Adrenal gland (tissue), 12 donors: ENCODE results near the gene PLEKHA6. TPM values are rescaled to one million over a fixed set of nuclear protein-coding genes. Genes with fewer than 3 reads are reported as not detected.

Experiments used
- DNase-seq, 7 donors: peaks; one replicate each; pipeline ENCODE4 v3.0.0-alpha.2; 2019 to 2020
- H3K27ac ChIP-seq, 5 donors: fragments of 200-600 bp; sonication (generic) in 4 of 5; 1 replicate in 3 of 5; 2 replicates in 2 of 5; pipeline versions ENCODE4 v1.5.1 to v1.8.0; 2016 to 2020; ENCODE audit warnings: mild to moderate bottlenecking in 1 of 5
- H3K27me3 ChIP-seq: fragments of 200-600 bp; 2 replicates; pipeline ENCODE4 v1.8.0; 2021
- H3K36me3 ChIP-seq, 2 donors: fragments of 200-600 bp; replicated peaks in 1 of 2; 1 replicate in 1 of 2; 2 replicates in 1 of 2; pipeline versions ENCODE4 v1.5.1 to v1.8.0; 2018 to 2022
- H3K4me1 ChIP-seq, 2 donors: fragments of 200-600 bp; replicated peaks in 1 of 2; 1 replicate in 1 of 2; 2 replicates in 1 of 2; pipeline versions ENCODE4 v1.5.1 to v1.8.0; 2018 to 2021
- H3K4me3 ChIP-seq, 4 donors: fragments of 200-600 bp; sonication (generic) in 3 of 4; one replicate each; pipeline ENCODE4 v1.5.1; 2016 to 2018
- H3K9me3 ChIP-seq, 3 donors: fragments of 200-600 bp; sonication (generic) in 1 of 3; replicated peaks in 1 of 3; 1 replicate in 2 of 3; 2 replicates in 1 of 3; pipeline versions ENCODE4 v1.5.1 to v1.8.0; 2016 to 2021
- CTCF ChIP-seq, 6 experiments: fragments of 450-650 bp in 4 of 6; fragments of 200-600 bp in 2 of 6; sonication (generic) in 1 of 6; IDR thresholded peaks; 1 replicate in 5 of 6; 2 replicates in 1 of 6; pipeline versions ENCODE4 v1.5.1 to v1.8.0; 2016 to 2021; ENCODE audit warnings: antibody characterized with exemption in 6 of 6, mild to moderate bottlenecking in 2 of 6, moderate library complexity in 1 of 6
- POLR2A ChIP-seq, 2 donors: fragments of 450-650 bp; IDR thresholded peaks; one replicate each; pipeline ENCODE4 v1.6.1; 2017; ENCODE audit warnings: antibody characterized with exemption in 2 of 2, mild to moderate bottlenecking in 2 of 2, moderate library complexity in 1 of 2
- WGBS, 4 donors: extraction: QIAGEN DNeasy Blood & Tissue Kit in 2 of 4; methylation state at CpG; one replicate each; pipeline versions ENCODE4 v1.1.5 to v1.1.7; 2013 to 2017; 5-methylcytosine and 5-hydroxymethylcytosine counted together
- intact Hi-C, 2 donors: fragments of 100-400 bp; cut with DNase I; formaldehyde crosslinking; loops; one replicate each; pipeline versions ENCODE4 v1.14.1 to v1.15.0; 2022 to 2023
- polyA plus RNA-seq, 3 donors: library from polyadenylated mRNA; stranded (reverse); fragments of 200-250 nt in 2 of 3; fragments of 350-450 nt in 1 of 3; fragmentation: Illumina TruSeq in 1 of 3; extraction: RNeasy Lipid Tissue Mini Kit (QIAGEN cat#74804) in 1 of 3; gene quantifications; one replicate each; pipeline ENCODE4 v1.2.3, GENCODE V29; 2013 to 2014
- total RNA-seq, 9 donors: library from RNA; depleted of rRNA in 4 of 9; stranded (reverse); fragments of >200 nt in 4 of 9; fragments of 120-200 nt in 1 of 9; fragmentation: NEBNext Ultra II Directional in 1 of 9; extraction: Animal tissue kit (Norgen Biotek cat#: 25700) in 1 of 9; gene quantifications; one replicate each; pipeline versions ENCODE4 v1.1.0 to v1.2.4, GENCODE V29; 2013 to 2023
- donor health status: healthy with polysubstance abuse.
- donor health status: Bipolar disorder and iron deficiency.
- donor health status: DM: yes; HTN: yes; CAD: no.
- donor health status: DM: no; HTN: no; CAD: no.
- donor health status: DM: no; HTN: no; CAD: no.
- donor health status: DM: yes; HTN: yes; CAD: no.

The PLEKHA6 gene
- total and polyA plus RNA-seq, 12 donors: 2.2 to 13.8 (median 5.1) TPM

GRCh38 chr1:204199579-204199978 is 160.2 kb downstream of the PLEKHA6 start:
- Histone ChIP-seq H3K36me3 (no peaks in the 10 kb centered on the region), H3K27me3 (no peaks in the 10 kb centered on the region), H3K4me3 (no peak overlapping the region), H3K4me1 (no peaks in the 10 kb centered on the region), H3K9me3 (no peaks in the 10 kb centered on the region), H3K27ac (no peak overlapping the region)
- intact Hi-C loops: no loop called here
- WGBS, 4 donors: 79 to 92% (median 83%) methylated on average over 9 of the region's 9 CpGs
- TF ChIP-seq CTCF (IDR thresholded peaks at IDR 0.05): no peak
- TF ChIP-seq POLR2A (IDR thresholded peaks at IDR 0.05): no peak
- no peak for DNase-seq

DNA sequence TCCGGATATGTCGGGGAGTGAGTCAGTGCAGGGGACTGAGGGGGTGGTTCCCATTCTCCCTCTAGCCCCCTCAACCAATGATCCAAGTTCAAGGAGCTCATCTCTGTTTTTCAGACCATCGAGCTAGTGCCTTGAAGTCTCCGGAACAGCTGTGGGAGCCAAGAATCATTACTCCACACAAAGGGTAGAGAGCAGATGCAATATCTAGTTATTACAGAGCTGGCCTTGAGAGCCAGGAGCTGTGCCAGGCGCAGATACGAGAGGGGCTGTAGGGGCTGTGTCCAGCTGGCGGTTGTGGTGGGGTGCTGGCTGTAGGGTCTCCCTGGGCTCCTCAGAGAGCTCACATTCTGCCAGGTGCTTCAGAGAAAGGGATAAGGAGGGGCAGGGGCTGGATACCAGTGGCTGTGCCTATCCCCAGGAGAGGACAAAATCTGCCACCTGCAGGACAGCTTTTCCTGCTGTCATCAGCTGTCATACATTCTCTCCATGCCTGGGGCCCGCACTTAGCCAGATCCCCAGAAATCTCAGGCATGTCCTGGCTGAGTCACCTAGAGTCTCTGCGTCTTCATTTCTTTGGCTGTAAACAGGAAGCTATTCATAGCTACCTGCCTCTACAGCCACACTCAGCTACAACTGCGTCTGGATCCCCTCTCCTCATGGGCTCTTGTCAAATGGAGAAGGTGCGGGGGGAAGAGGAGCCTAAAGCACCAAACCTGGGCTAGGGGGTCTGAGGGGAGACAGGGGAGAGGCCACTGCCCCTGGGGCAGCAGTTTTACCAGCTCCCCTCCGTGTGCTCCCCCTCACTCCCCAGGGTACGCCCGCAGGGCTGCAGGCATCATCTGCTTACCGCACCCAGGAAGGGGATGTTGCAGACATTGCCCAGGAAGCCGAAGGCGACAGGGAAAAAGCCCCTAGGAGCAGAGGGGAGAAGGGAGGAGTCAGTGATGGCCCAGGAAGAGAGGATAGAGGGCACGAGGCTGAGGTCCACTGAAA is 161.1 kb downstream of the PLEKHA6 start:
- DNase-seq: peak in 6 of 7 donors; percentile 44 to 70 (median 60)
- Histone ChIP-seq H3K4me3 (no peak overlapping the region), H3K27ac (peak overlapping the region in 1 of 5 donors; percentile 36), H3K27me3 (no peaks in the 10 kb centered on the region), H3K4me1 (no peaks in the 10 kb centered on the region), H3K36me3 (no peaks in the 10 kb centered on the region), H3K9me3 (no peaks in the 10 kb centered on the region)
- intact Hi-C loops: no loop called here
- TF ChIP-seq POLR2A (IDR thresholded peaks at IDR 0.05): no peak
- peak in 1 of 6 experiments; percentile 4 for TF ChIP-seq CTCF (IDR thresholded peaks at IDR 0.05)
- WGBS, 4 donors: 48 to 61% (median 55%) methylated on average over 12 to 18 of the region's 18 CpGs

- 81 to 91% (median 83%) methylated on average over 5 of the region's 5 CpGs for WGBS, 4 donors
- no peak for DNase-seq
- Histone ChIP-seq H3K4me1 (no peaks in the 10 kb centered on the region), H3K27me3 (no peaks in the 10 kb centered on the region), H3K36me3 (no peaks in the 10 kb centered on the region), H3K4me3 (no peak overlapping the region), H3K27ac (no peak overlapping the region), H3K9me3 (no peaks in the 10 kb centered on the region)
- intact Hi-C loops: no loop called here
- TF ChIP-seq POLR2A (IDR thresholded peaks at IDR 0.05) (no peak), CTCF (IDR thresholded peaks at IDR 0.05) (no peak)
These were observed 162.7 kb downstream of the PLEKHA6 start for GRCh38 chr1:204197068-204197467.

DNA sequence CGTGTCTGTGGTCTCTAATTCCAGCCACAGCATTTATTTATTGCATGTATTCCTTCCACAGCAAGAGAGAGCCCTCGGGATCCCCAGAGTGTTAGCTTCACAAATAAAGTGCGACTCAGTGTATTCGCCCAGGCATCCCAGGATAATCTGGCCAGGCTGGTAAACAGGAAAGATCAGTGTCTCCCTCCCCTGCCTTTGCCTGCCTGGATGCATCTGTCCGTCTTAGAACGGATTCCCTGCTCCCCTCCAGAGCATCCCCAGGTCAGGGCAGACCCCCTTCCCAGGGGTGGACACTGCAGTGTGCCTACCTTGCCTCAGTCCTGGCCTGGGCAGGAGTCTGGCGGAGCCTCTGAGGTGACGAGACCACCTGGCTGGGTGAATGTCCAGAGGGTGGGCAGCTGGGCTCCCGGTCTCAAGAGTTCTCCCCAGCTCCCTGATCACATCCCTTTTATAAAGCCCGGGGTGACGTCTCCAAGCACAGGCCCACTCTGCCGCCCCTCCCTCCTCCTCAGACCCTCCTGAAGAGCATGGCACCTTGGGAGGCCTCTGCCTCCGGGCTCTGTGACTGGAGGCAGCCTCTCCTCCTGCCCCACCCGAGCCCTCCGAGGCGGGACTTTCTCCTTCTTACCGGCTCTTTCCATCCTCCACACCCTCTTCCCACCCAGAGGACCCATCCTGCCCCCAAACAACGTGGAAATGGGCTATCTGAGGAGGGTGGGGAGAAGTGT is 163.5 kb downstream of the PLEKHA6 start, which contains the start of gene KISS1:
KISS1 (minus strand) TSS at position 424 of the 728 bp plus-strand sequence. CDS start 3,615 bp downstream, outside the sequence.
- 63 to 71% (median 66%) methylated on average over 13 to 18 of the region's 18 CpGs for WGBS, 4 donors
- Histone ChIP-seq H3K9me3 (no peaks in the 10 kb centered on the region), H3K36me3 (no peaks in the 10 kb centered on the region), H3K27me3 (no peaks in the 10 kb centered on the region), H3K27ac (no peak within 1 kb of the TSS), H3K4me3 (no peak within 1 kb of the TSS), H3K4me1 (no peaks in the 10 kb centered on the region)
- intact Hi-C loops: no loop called here
- TF ChIP-seq POLR2A (IDR thresholded peaks at IDR 0.05): no peak
- no peak for TF ChIP-seq CTCF (IDR thresholded peaks at IDR 0.05)
- no peak for DNase-seq
